GM06990 (cell line): ENCODE results near the gene IGFBP5.

Source experiments
- DNase-seq: peaks from one replicate; pipeline ENCODE4 v3.0.0-alpha.2; 2011; ENCODE audit not compliant: insufficient read length; ENCODE audit errors: extremely low read depth
- H3K27me3 ChIP-seq: replicated peaks from 2 replicates; pipeline ENCODE4 v1.6.0; 2011; ENCODE audit warnings: low read length; ENCODE audit not compliant: control insufficient read depth, insufficient read depth
- H3K36me3 ChIP-seq: 2 replicates; pipeline ENCODE4 v1.5.1; 2011; ENCODE audit warnings: low read length; ENCODE audit not compliant: control insufficient read depth, insufficient read depth
- H3K4me3 ChIP-seq: replicated peaks from 2 replicates; pipeline ENCODE4 v1.5.1; 2011; ENCODE audit warnings: low read depth, mild to moderate bottlenecking, control low read depth, low read length
- TF ChIP-seq, protein P1 (sequence below): IDR thresholded peaks from 2 replicates; pipeline ENCODE4 v1.5.1; 2011; ENCODE audit warnings: low read length, control low read depth, mild to moderate bottlenecking, inconsistent platforms; ENCODE audit not compliant: insufficient read depth, poor library complexity, severe bottlenecking

IGFBP5 gene

GRCh38 chr2:216634370-216635148, 60.8 kb downstream of the IGFBP5 start:
- peaks cover 1% of the 10 kb centered on the region for H3K27me3 ChIP-seq
- TF ChIP-seq, protein P1, sequence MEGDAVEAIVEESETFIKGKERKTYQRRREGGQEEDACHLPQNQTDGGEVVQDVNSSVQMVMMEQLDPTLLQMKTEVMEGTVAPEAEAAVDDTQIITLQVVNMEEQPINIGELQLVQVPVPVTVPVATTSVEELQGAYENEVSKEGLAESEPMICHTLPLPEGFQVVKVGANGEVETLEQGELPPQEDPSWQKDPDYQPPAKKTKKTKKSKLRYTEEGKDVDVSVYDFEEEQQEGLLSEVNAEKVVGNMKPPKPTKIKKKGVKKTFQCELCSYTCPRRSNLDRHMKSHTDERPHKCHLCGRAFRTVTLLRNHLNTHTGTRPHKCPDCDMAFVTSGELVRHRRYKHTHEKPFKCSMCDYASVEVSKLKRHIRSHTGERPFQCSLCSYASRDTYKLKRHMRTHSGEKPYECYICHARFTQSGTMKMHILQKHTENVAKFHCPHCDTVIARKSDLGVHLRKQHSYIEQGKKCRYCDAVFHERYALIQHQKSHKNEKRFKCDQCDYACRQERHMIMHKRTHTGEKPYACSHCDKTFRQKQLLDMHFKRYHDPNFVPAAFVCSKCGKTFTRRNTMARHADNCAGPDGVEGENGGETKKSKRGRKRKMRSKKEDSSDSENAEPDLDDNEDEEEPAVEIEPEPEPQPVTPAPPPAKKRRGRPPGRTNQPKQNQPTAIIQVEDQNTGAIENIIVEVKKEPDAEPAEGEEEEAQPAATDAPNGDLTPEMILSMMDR, result no peak
- H3K36me3 ChIP-seq, result no peaks in the 10 kb centered on the region
- no peak overlapping the region for H3K4me3 ChIP-seq
- DNase-seq, result no peak

DNA sequence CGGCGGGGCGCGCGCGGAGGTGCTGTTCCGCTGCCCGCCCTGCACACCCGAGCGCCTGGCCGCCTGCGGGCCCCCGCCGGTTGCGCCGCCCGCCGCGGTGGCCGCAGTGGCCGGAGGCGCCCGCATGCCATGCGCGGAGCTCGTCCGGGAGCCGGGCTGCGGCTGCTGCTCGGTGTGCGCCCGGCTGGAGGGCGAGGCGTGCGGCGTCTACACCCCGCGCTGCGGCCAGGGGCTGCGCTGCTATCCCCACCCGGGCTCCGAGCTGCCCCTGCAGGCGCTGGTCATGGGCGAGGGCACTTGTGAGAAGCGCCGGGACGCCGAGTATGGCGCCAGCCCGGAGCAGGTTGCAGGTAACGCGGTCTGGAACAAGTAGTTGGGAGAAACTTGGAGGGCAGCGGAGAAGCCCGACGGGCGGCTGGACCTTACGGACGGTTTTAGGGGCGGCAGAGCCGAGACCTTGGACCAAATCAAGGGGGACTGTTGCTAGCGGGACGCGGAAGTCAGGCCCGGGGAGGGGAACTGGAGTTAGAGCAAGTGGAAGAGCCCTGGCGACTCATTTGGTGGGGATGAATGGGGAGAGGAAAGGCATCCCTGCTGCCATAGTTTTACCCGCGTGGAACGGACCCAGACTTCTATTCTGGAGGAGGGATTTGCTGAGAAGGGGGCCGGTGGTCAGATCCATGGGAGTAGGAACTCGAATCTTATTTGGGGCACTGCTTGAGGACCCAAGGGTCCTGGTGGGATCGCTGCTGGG, 61.6 kb downstream of the IGFBP5 start:
- no peak for DNase-seq
- Histone ChIP-seq H3K4me3 (no peak overlapping the region), H3K36me3 (no peaks in the 10 kb centered on the region), H3K27me3 (peaks cover 1% of the 10 kb centered on the region)
- TF ChIP-seq, protein P1, result no peak

- Histone ChIP-seq H3K4me3 (no peak within 1 kb of the TSS), H3K36me3 (no peaks in the 10 kb centered on the region), H3K27me3 (peaks cover 1% of the 10 kb centered on the region)
- DNase-seq, result no peak
- TF ChIP-seq, protein P1, result no peak
Observed at GRCh38 chr2:216632952-216633615, 62.3 kb downstream of the IGFBP5 start, which contains the start of gene IGFBP2. IGFBP2 (plus strand) TSS chr2:216633420; CDS start chr2:216633524, 104 bp downstream.

DNA sequence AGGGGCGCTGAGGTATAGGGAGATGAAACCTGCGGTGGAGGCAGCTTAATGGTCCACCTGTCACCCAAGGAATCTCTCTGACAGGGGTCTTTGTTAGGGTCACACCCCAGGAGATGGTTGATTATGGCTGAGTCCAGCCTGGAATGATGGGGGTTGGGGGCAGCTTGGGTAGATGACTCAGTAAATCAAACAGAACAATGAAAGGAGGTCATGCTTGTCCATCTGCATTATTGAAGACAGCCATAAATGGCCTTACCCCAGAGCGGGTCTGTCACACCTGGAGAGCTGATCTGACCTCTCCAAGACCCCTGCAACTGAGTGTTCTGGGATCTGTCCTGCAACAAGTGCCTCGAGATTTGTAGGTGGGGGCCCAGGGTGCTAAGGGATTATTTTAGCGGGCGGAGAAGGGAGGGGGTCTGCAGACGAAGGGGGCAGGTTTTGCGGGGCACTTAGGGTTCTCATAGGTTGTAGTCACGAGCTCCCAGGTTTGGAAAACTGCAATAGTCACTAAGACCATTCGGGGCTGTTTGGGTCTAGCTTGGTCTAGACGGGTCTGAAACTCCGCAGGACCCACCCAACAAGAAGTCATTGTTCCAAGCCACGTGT, 62.9 kb downstream of the IGFBP5 start:
- DNase-seq, result no peak
- H3K27me3 ChIP-seq, result peaks cover 1% of the 10 kb centered on the region
- H3K36me3 ChIP-seq, result no peaks in the 10 kb centered on the region
- H3K4me3 ChIP-seq, result no peak overlapping the region
- TF ChIP-seq, protein P1, result no peak

DNA sequence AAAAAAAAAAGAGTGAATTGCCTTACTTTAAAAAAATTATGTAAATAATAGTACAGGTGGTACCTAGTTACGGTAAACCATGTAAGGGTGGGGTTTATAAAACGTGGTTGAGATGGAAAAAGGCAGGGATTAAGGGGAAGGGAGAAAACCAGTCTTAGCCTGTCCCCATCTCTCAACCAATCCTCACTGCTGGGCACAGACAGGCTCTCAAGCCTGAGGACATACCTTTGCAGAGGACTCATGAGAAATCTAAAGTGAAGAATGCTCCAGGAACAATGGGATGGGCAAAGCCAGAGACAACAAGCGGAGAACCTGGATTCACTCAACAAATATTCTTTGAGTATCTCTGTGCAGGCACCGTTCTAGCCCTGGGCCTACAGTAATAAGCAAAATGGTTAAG, 65.6 kb downstream of the IGFBP5 start:
- Histone ChIP-seq H3K36me3 (no peaks in the 10 kb centered on the region), H3K27me3 (peaks cover 2% of the 10 kb centered on the region; the same call in 1 of the 2 replicates), H3K4me3 (no peak overlapping the region)
- no peak for DNase-seq
- TF ChIP-seq, protein P1, result no peak
